Activated T-helper 1 cell treated with anti-CD3 and anti-CD28 coated beads, Interleukin-12 subunit alpha, Interleukin-12 subunit beta, Interleukin-2, Interleukin-4 antibody, amounts not matched to agents 30 ng/mL and 10 ng/mL and 1 ng/mL, durations not matched to agents 14 hours and 24 hours and 36 hours (primary cell): ENCODE data around the gene CMBL. TPM values are rescaled to one million over a fixed set of nuclear protein-coding genes. Genes with fewer than 3 reads are reported as not detected.

Source experiments
- DNase-seq: peaks from one replicate; pipeline ENCODE4 v3.0.0; 2021; ENCODE audit warnings: low spot score
- H3K27ac Mint-ChIP-seq: one replicate; pipeline ENCODE4 v1.8.0; 2021; ENCODE audit warnings: mild to moderate bottlenecking, mixed read lengths
- H3K27me3 Mint-ChIP-seq: one replicate; pipeline ENCODE4 v1.8.0; 2022; ENCODE audit warnings: mild to moderate bottlenecking, moderate library complexity, mixed read lengths; ENCODE audit not compliant: insufficient read depth
- H3K36me3 Mint-ChIP-seq: one replicate; pipeline ENCODE4 v1.8.0; 2021; ENCODE audit warnings: low read depth, mixed read lengths
- H3K4me1 Mint-ChIP-seq: one replicate; pipeline ENCODE4 v1.8.0; 2021; ENCODE audit warnings: low read depth, mixed read lengths
- H3K4me3 Mint-ChIP-seq: one replicate; pipeline ENCODE4 v1.8.0; 2021; ENCODE audit warnings: mild to moderate bottlenecking, moderate library complexity, mixed read lengths
- H3K9me3 Mint-ChIP-seq: one replicate; pipeline ENCODE4 v1.8.0; 2021; ENCODE audit warnings: mixed read lengths
- intact Hi-C: fragments of 100-400 bp; cut with micrococcal nuclease; formaldehyde crosslinking; loops from one replicate; pipeline ENCODE4 v1.15.1; 2024
- total RNA-seq: library from RNA; stranded (reverse); gene quantifications from 2 replicates; pipeline ENCODE4 v1.2.3, GENCODE V29; 2022

The CMBL gene
- total RNA-seq, 1 donor from 2014 or later, result 0.29 TPM

GRCh38 chr5:10265245-10266109, 42.2 kb downstream of the CMBL start:
- no peak for DNase-seq
- Mint-ChIP-seq H3K9me3 (no peaks in the 10 kb centered on the region), H3K36me3 (peaks cover 44% of the 10 kb centered on the region), H3K27me3 (no peaks in the 10 kb centered on the region), H3K4me1 (peaks cover 6% of the 10 kb centered on the region), H3K4me3 (no peak overlapping the region), H3K27ac (no peak overlapping the region)
- intact Hi-C loops, result no loop called here

- Mint-ChIP-seq H3K27ac (no peak overlapping the region), H3K36me3 (peaks cover 51% of the 10 kb centered on the region)
- intact Hi-C loops, result no loop called here
These were observed 43.1 kb downstream of the CMBL start for GRCh38 chr5:10264604-10265003.

DNA sequence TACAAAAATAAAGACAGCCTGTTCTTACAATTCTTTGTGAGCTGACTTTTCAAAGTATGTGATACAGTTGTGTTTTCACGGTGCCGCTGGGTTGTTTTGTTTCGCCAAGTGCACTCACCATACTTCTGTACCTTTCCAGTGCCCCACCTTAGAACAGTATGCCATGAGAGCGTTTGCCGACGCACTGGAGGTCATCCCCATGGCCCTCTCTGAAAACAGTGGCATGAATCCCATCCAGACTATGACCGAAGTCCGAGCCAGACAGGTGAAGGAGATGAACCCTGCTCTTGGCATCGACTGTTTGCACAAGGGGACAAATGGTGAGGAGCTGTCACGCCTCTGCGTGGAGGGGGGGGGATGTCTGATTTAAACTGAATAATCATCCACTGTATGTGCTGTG, 44.7 kb downstream of the CMBL start:
- no peaks in the 10 kb centered on the region for H3K9me3 Mint-ChIP-seq
- H3K36me3 Mint-ChIP-seq, result peaks cover 64% of the 10 kb centered on the region
- intact Hi-C loops, result no loop called here
- no peak overlapping the region for H3K27ac Mint-ChIP-seq
- no peak for DNase-seq
- peaks cover 8% of the 10 kb centered on the region for H3K4me1 Mint-ChIP-seq
- H3K27me3 Mint-ChIP-seq, result no peaks in the 10 kb centered on the region
- H3K4me3 Mint-ChIP-seq, result no peak overlapping the region

More at GRCh38 chr5:10264604-10265003, 43.1 kb downstream of the CMBL start:
- H3K27me3 Mint-ChIP-seq, result no peaks in the 10 kb centered on the region
- H3K4me1 Mint-ChIP-seq, result peaks cover 6% of the 10 kb centered on the region
- no peak overlapping the region for H3K4me3 Mint-ChIP-seq
- DNase-seq, result no peak
- no peaks in the 10 kb centered on the region for H3K9me3 Mint-ChIP-seq

DNA sequence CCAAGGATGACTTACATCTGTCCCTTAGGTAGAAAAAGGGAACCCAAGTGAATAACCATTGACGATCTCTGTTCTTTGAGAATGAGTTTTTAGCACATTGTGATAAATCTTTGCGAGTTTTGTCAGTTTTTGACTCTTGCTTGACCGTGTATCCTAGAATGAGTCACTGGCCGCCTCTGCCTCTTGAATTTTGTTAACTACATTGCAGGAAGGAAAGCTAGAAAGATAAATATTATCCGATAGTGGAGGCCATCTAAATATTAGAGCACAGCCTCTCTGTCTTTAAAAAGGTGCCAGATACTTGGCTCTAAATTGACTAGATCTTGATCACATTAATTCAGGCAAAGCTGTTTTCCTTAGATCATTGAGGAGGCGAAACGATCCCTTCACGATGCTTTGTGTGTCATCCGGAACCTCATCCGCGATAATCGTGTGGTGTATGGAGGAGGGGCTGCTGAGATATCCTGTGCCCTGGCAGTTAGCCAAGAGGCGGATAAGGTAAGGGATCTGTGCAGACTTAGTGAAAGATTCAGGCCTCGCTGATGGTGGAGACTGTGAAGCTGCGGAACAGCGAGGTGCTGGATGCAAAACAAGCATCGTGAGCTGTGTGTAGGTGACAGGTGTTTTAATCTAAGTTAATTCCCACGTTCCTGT, 45.5 kb downstream of the CMBL start:
- Mint-ChIP-seq H3K9me3 (no peaks in the 10 kb centered on the region), H3K27me3 (no peaks in the 10 kb centered on the region), H3K36me3 (peaks cover 69% of the 10 kb centered on the region), H3K4me1 (peaks cover 12% of the 10 kb centered on the region), H3K27ac (no peak overlapping the region), H3K4me3 (no peak overlapping the region)
- intact Hi-C loops, result no loop called here
- DNase-seq, result no peak

GRCh38 chr5:10261065-10261464, 46.6 kb downstream of the CMBL start:
- H3K36me3 Mint-ChIP-seq, result peaks cover 75% of the 10 kb centered on the region
- H3K27me3 Mint-ChIP-seq, result no peaks in the 10 kb centered on the region
- H3K4me3 Mint-ChIP-seq, result no peak overlapping the region
- intact Hi-C loops, result no loop called here
- H3K27ac Mint-ChIP-seq, result no peak overlapping the region
- H3K4me1 Mint-ChIP-seq, result peaks cover 12% of the 10 kb centered on the region
- H3K9me3 Mint-ChIP-seq, result no peaks in the 10 kb centered on the region
- no peak for DNase-seq

DNA sequence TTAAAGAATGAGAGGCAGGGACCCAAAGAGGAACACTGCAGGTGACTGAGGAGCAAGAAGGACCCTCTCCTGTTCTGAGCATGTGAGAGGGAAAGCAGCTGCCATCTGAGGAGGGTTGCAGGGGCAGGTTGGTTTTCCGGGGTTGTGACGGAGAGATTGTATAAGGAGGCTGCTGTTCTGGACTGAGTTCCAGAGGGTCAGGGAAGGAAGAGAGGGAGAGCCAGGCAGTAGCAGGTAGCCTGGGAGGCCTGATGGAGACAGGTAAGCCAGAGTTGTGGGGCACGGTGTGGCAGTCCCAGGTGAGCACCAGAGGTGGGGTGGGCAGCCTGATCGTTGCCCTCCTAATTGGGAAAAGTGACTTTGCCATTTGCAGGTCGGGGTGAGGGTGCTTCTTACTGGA, 47.8 kb downstream of the CMBL start:
- Mint-ChIP-seq H3K9me3 (no peaks in the 10 kb centered on the region), H3K27ac (peak overlapping the region; percentile 15), H3K27me3 (no peaks in the 10 kb centered on the region), H3K4me3 (no peak overlapping the region), H3K36me3 (peaks cover 78% of the 10 kb centered on the region), H3K4me1 (peaks cover 15% of the 10 kb centered on the region)
- intact Hi-C loops, result loop anchor here (10.0 kb wide), 1 partner anchor 1805 kb away; no protein-coding TSS in a partner anchor
- no peak for DNase-seq

- no peaks in the 10 kb centered on the region for H3K27me3 Mint-ChIP-seq
- DNase-seq, result no peak
- peaks cover 25% of the 10 kb centered on the region for H3K4me1 Mint-ChIP-seq
- intact Hi-C loops, result loop anchor here (10.0 kb wide), 1 partner anchor 1803 kb away; no protein-coding TSS in a partner anchor
- H3K27ac Mint-ChIP-seq, result peak overlapping the region; percentile 87
- H3K36me3 Mint-ChIP-seq, result peaks cover 75% of the 10 kb centered on the region
- H3K4me3 Mint-ChIP-seq, result no peak overlapping the region
- H3K9me3 Mint-ChIP-seq, result no peaks in the 10 kb centered on the region
These were observed 49.8 kb downstream of the CMBL start for GRCh38 chr5:10257870-10258269.

DNA sequence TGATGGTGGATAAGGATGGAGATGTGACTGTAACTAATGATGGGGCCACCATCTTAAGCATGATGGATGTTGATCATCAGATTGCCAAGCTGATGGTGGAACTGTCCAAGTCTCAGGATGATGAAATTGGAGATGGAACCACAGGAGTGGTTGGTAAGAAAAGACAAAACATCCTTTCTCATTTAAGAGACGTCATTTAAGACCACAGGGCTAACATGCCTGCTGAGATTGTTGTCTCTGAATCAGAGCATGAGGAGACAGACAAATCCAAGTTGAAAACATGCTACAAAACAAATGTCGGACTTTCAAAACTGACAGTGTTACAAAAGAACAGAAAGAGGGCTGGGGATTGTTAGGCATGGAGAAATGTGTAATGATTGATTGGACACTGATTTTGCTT, 53.0 kb downstream of the CMBL start:
- Mint-ChIP-seq H3K27me3 (no peaks in the 10 kb centered on the region), H3K4me1 (peaks cover 45% of the 10 kb centered on the region), H3K27ac (peak overlapping the region; percentile 23), H3K4me3 (no peak overlapping the region), H3K9me3 (no peaks in the 10 kb centered on the region), H3K36me3 (peaks cover 58% of the 10 kb centered on the region)
- no peak for DNase-seq
- intact Hi-C loops, result loop anchor here (10.0 kb wide), 1 partner anchor 1800 kb away; no protein-coding TSS in a partner anchor

GRCh38 chr5:10253390-10253789, 54.3 kb downstream of the CMBL start:
- intact Hi-C loops, result loop anchor here (10.0 kb wide), 1 partner anchor 1799 kb away; no protein-coding TSS in a partner anchor
- peak overlapping the region; percentile 30 for H3K4me3 Mint-ChIP-seq
- peaks cover 48% of the 10 kb centered on the region for H3K36me3 Mint-ChIP-seq
- no peak overlapping the region for H3K27ac Mint-ChIP-seq
- H3K4me1 Mint-ChIP-seq, result peaks cover 51% of the 10 kb centered on the region
- no peak for DNase-seq
- no peaks in the 10 kb centered on the region for H3K27me3 Mint-ChIP-seq
- H3K9me3 Mint-ChIP-seq, result no peaks in the 10 kb centered on the region

DNA sequence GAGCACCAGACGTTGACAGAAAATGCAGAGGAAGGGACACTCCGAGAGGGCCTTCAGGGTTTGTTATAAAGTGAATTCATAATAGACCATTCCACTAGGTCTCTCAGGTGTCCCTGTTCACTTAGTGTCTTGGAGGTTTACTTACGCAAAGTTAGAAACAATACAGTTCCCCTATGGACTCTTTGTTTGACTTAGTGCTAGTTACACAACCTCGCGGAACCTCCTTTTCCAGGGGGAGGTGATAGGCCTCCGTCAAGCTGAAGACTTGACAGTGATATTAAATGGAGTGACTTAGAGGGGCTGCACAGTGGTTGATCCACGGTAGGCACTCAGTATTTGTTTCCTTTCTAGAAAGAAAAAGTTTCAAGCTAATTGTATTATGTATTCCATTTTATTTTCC, 56.3 kb downstream of the CMBL start:
- H3K4me1 Mint-ChIP-seq, result peaks cover 54% of the 10 kb centered on the region
- no peaks in the 10 kb centered on the region for H3K9me3 Mint-ChIP-seq
- H3K27ac Mint-ChIP-seq, result peak overlapping the region; percentile 71
- intact Hi-C loops, result loop anchor here (2.0 to 10.0 kb wide), 2 partner anchors 383 to 1797 kb away; no protein-coding TSS in a partner anchor
- no peaks in the 10 kb centered on the region for H3K27me3 Mint-ChIP-seq
- peaks cover 32% of the 10 kb centered on the region for H3K36me3 Mint-ChIP-seq
- no peak for DNase-seq
- H3K4me3 Mint-ChIP-seq, result peak overlapping the region; percentile 91

DNA sequence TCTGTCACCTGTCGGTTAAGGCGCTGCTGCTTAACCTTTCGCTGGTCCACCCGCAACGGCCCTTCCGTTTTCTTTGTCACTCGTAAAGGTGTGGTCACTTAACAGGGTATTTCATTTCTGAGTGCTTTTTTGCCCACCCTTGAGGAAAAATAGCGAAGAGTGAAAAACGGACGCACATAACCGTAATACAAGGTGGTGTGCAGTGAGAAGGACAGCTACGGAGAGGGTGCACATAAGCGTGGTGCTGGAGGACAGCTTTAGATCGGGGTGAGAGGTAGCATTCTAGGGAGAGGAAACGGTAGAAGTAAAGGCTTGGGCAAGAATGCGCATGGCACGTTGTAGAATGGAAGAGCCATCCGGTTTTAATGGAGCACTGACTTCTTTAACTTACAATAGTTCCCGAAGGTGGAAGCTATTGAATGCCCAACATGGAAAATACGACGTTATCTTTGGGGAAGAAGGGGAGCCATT, 56.9 kb downstream of the CMBL start:
- H3K36me3 Mint-ChIP-seq, result peaks cover 26% of the 10 kb centered on the region
- peaks cover 54% of the 10 kb centered on the region for H3K4me1 Mint-ChIP-seq
- peak overlapping the region; percentile 91 for H3K4me3 Mint-ChIP-seq
- H3K9me3 Mint-ChIP-seq, result no peaks in the 10 kb centered on the region
- intact Hi-C loops, result loop anchor here (1.0 to 10.0 kb wide), 7 partner anchors 33 to 1796 kb away; partner anchors contain the start of genes DAP, MARCHF6 and ROPN1L
- peak; percentile 19 for DNase-seq
- H3K27ac Mint-ChIP-seq, result peak overlapping the region; percentile 71
- H3K27me3 Mint-ChIP-seq, result no peaks in the 10 kb centered on the region

DNA sequence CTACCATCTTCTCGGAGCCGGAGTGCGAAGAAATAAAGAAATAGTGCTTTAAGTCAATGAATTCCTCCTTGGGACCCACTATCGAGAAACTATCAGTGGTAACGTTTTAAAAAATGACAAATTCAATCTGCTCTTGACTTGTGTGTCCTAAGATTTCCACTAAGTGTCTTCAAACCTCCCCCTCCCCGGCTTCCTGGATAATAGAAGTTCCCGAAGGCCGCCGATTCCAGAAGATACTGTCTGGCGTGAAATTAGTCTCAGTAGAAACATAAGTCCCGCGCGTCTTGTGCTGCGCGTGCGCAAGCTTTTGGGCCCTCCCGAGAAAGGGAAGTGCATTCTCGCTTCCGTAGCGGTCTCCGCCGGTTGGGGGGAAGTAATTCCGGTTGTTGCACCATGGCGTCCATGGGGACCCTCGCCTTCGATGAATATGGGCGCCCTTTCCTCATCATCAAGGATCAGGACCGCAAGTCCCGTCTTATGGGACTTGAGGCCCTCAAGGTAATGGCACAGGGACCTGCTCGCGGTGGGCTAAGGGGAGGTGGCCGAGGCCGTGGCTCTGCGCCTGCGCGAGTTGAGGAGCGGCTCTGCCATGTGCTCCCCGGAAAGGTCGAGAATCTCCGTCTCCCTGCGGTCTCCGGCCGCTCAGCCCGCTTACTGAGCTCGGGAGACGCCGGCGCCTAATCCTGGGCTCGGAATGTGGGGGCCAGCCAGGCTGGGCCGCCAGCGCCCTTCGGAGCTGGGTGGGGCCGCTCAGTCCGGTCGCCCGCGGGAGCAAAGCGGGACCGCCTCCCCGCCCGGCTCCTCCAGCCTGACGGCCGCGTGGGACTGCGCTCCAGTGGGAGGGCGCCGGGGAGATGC, 57.5 kb downstream of the CMBL start, which contains the start of gene CCT5:
Gene CCT5, plus strand, starts transcription at position 333 of the 858 bp plus-strand sequence. Its CDS starts 61 bp downstream, at position 394.
- H3K9me3 Mint-ChIP-seq, result no peaks in the 10 kb centered on the region
- peak; percentile 89 for DNase-seq
- H3K27ac Mint-ChIP-seq, result peak within 1 kb of the TSS; percentile 100
- H3K4me1 Mint-ChIP-seq, result peaks cover 53% of the 10 kb centered on the region
- no peaks in the 10 kb centered on the region for H3K27me3 Mint-ChIP-seq
- intact Hi-C loops, result loop anchor here (1.0 to 10.0 kb wide), 7 partner anchors 34 to 1795 kb away; partner anchors contain the start of genes DAP, MARCHF6 and ROPN1L
- H3K4me3 Mint-ChIP-seq, result peak within 1 kb of the TSS; percentile 91
- H3K36me3 Mint-ChIP-seq, result peaks cover 20% of the 10 kb centered on the region
